HG02885 (cell line): ENCODE data around the gene HDAC2.
A peak's percentile ranks its signal among the peaks of the same experiment; 100 is the strongest.
"Not testable (repeated sequence)": the region's sequence is repeated elsewhere in the genome, so short reads cannot be mapped to it uniquely, and the experiment has no call there.

Experiments used
- ATAC-seq: cut with Tn5 transposase; IDR thresholded peaks from one replicate; pipeline ENCODE4 v1.9.1; 2021; ENCODE audit warnings: mild to moderate bottlenecking; ENCODE audit not compliant: unreplicated experiment, poor library complexity

HDAC2 gene

GRCh38 chr6:113921299-113921904 lies 49.5 kb downstream of the HDAC2 start:
- ATAC-seq, result no peak

- peak; percentile 80 for ATAC-seq
These were observed 50.2 kb downstream of the HDAC2 start for GRCh38 chr6:113920663-113921267.

GRCh38 chr6:113910285-113910684 lies 60.7 kb downstream of the HDAC2 start:
- not testable (repeated sequence) for ATAC-seq

- peak; percentile 75 for ATAC-seq
These were observed 61.6 kb downstream of the HDAC2 start for GRCh38 chr6:113909224-113909856.

- no peak for ATAC-seq
These were observed 62.1 kb downstream of the HDAC2 start for GRCh38 chr6:113908801-113909200.

GRCh38 chr6:113907102-113907815 lies 63.7 kb downstream of the HDAC2 start:
- no peak for ATAC-seq

GRCh38 chr6:113903666-113904330 lies 67.2 kb downstream of the HDAC2 start:
- no peak for ATAC-seq

GRCh38 chr6:113901482-113901881 lies 69.5 kb downstream of the HDAC2 start:
- ATAC-seq, result no peak

- no peak for ATAC-seq
These were observed 76.0 kb downstream of the HDAC2 start for GRCh38 chr6:113894712-113895674.

- no peak for ATAC-seq
These were observed 77.1 kb downstream of the HDAC2 start for GRCh38 chr6:113893866-113894265.

- ATAC-seq, result no peak
These were observed 77.5 kb downstream of the HDAC2 start for GRCh38 chr6:113893451-113893850.

- ATAC-seq, result no peak
These were observed 81.9 kb downstream of the HDAC2 start for GRCh38 chr6:113888956-113889630.

GRCh38 chr6:113888493-113888892 lies 82.5 kb downstream of the HDAC2 start:
- ATAC-seq, result no peak

- no peak for ATAC-seq
These were observed 84.4 kb downstream of the HDAC2 start for GRCh38 chr6:113886512-113886911.

GRCh38 chr6:113884011-113884410 lies 86.9 kb downstream of the HDAC2 start:
- ATAC-seq, result no peak
